GM20431 (cell line): ENCODE measurements around the gene YDJC.
"Not testable (repeated sequence)": the region's sequence is repeated elsewhere in the genome, so short reads cannot be mapped to it uniquely, and the experiment has no call there.

Experiments
- in situ Hi-C: fragments of 300-500 bp; cut with MseI, MboI; formaldehyde crosslinking; loops from one replicate; pipeline ENCODE4 v1.15.0; 2020; ENCODE audit warnings: low sequenced_read_pairs; ENCODE audit not compliant: unreplicated experiment

YDJC gene

DNA sequence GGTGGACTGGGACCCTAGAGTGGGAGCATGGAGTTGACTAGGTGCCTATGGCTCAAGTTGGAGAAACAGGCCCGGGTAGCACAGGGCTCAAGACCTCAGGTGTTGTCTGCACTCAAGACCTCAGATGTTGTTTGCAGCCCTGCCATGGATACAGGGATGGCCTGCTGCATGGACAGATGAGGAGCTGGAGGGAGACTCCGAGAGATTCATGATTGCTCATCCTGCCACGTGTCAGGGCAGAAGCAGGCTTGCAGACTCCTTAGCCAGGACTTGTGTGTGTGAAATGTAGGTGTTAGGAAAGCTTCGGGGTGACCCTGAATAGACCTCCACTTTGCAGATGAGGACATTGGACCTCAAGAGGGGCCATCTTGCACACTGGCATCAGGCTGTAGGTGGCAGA is 3.7 kb upstream of the YDJC start:
- in situ Hi-C loops = no loop called here

DNA sequence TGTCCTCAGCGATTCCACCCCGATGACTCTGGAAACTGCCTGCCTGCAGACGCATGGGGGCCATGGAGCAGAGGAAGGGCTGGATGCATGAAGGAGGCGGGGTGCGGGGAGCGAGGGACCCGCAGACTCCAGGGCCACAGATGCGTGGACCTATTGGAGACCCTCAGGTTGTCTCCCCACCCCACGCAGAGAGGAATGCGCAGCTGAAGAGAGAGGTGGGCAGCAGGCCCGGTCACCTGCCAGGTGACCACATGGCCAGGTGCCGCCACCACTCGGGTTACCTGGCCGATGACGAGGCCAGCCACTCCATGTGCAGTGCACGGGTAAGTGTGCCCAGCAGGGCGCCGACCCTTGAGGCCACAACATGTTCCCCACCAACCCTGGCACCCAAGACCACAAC is 3.1 kb upstream of the YDJC start:
- in situ Hi-C loops = no loop called here

DNA sequence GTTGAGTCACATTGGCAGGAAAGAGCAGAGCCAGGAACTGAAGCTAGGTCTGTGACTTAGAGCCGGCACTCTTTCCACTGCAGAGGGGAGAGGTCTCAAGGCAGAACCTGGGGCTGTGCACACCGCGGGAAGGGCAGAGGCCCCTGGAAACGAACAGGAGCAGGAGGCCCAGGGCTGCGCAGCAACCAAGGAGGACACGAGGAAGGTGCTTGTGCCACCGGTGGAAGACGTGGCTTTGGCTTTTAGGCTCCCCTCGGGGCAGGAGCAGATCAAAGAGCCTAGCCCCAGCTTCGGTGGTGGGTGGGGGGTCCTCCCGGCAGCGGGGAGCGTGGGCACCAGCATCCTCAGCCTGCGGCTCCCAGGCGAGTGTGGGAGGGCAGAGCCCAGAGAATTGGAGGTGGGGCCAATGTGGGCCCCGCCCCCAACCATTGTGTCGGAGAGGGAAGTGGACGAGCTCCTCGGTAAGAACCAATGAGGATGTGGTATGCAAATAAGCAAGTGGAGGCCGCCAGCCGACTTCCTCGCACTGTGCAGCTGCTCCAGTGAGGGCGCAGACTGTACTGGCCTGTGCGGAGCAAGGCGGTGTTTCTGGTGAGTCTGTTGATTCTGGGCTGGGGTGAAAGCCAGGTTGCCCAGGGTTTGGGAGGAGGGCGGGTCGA is 2.5 kb upstream of the YDJC start, which contains the start of gene CCDC116:
Gene CCDC116, plus strand, starts transcription at position 524 of the 659 bp plus-strand sequence. CDS start 422 bp downstream, outside the sequence.
- in situ Hi-C loops = no loop called here

GRCh38 chr22:21631025-21631424 is 1.2 kb upstream of the YDJC start:
- in situ Hi-C loops = no loop called here

DNA sequence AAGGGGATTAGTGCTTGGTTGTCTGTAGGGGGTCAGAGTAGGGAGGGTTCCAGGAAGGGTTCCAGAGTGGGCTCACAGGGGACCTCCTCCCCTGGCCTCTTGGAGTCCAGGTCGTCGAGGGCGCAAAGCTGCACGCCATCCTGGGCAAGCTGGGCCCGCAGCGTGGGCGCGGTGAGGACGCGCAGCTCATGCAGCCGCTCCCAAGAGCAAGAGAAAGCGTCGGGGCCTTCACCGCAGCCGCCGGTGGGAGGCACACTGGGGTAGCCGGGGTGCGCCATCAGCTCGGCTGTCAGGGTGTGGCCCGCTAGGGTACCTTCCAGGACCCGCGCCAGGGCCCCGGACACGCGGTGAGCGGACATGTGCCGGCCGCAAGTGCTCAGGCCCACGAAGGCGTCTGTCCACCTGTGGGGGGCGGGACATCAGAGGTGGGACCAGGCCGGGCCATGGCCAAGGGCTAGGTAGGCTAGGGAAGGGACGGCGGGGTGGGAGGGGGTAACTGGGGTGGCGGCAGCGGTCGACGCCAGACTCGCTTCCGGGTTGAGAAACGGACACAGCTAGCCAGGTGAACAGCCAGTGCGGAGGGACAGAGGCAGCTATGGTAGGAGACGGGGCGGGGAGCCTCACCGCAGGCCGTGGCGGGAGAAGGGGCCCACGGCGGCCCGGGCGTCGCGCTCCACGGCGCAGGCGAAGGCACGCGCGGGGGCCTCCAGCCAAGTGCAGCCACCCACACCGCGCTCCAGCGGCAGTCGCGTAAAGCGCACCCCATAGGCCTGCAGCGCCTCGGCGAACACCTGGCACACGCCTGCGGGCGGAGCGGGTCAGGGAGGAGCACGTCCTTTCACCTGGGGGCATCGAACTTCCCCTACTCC is 1.2 kb downstream of the YDJC start:
- in situ Hi-C loops = no loop called here

- in situ Hi-C loops = no loop called here
Observed at GRCh38 chr22:21626735-21627469, 2.9 kb downstream of the YDJC start.

DNA sequence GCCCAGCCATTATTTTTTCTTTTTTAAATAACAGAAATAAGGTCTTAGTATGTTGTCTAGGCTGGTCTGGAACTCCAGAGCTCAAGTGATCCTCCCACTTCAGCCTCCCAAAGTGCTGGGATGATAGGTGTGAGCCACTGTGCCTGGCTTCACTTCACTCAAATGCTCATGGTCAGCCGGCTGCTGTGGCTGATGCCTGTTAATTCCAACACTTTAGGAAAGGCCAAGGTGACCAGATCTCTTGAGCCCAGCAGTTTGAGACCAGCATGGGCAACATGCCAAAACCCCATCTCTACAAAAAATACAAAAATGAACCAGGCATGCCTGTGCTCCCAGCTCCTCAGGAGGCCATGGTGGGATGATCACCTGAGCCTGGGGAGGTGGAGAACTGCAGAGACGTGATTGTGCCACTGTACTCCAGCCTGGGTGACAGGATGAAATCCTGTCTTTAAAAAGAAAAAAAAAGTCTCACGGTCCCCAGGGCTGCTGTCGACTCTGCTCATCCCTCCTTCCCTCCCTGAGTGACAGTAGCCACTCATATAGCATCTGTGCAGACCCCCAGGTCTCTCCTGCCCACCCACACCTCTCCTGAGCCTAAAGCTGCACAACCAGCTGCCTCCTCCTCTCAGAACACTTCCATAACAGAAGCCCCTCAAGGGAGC is 3.6 kb downstream of the YDJC start:
- in situ Hi-C loops = no loop called here

- in situ Hi-C loops = no loop called here
Observed at GRCh38 chr22:21624880-21625791, 4.7 kb downstream of the YDJC start.

- in situ Hi-C loops = no loop called here
Observed at GRCh38 chr22:21624120-21624879, 5.5 kb downstream of the YDJC start.

- in situ Hi-C loops = no loop called here
Observed at GRCh38 chr22:21623648-21623970, 6.2 kb downstream of the YDJC start.

- in situ Hi-C loops = no loop called here
Observed at GRCh38 chr22:21622919-21623647, 6.7 kb downstream of the YDJC start.

DNA sequence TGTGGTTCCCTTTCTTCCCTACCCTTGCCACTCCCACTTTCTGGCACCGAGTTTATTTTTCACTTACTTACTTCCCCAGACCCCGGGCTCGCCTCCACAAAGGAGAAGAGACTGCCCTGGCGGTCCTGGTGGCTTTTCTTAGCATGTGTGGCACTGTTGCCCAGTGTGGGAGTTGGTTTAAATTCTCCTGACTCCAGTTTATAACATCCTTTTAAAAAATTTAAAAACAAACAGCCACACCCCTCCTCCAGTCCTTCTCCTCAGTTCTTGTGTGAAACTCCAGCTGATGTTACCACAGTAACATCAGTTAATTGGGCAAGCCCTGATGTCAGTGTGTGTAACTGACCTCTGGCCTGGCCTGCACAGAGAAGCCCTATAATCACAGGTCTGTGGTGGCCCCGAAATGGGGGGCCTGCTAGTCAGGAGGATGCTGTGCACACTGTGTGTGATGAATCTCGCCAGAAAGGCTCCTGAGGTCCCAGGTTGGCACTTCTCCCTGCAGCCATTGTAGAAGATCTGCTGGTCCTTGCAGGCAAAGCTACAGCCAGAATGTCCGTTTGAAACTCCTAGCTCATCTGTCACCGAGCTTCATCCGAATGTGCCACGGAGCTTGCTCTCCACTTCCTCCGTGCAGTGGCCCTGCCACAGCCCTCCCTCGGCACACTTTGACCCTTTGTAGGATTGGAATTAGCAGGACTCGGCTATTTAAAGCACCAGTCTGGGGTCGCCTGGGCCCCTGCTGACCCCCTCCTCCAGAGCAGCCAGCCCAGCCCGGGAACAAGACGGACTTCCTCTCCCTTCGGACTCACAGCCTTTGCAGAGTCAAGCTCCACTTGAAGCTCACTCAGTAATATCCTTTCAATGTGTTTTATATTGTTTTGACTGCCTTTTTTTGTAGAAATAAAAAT is 7.6 kb downstream of the YDJC start:
- in situ Hi-C loops = no loop called here

GRCh38 chr22:21621025-21621424 is 8.8 kb downstream of the YDJC start:
- in situ Hi-C loops = no loop called here

- in situ Hi-C loops = not testable (repeated sequence)
Observed at GRCh38 chr22:21617337-21617736, 12.5 kb downstream of the YDJC start.

- in situ Hi-C loops = no loop called here
Observed at GRCh38 chr22:21615731-21616130, 14.1 kb downstream of the YDJC start.

DNA sequence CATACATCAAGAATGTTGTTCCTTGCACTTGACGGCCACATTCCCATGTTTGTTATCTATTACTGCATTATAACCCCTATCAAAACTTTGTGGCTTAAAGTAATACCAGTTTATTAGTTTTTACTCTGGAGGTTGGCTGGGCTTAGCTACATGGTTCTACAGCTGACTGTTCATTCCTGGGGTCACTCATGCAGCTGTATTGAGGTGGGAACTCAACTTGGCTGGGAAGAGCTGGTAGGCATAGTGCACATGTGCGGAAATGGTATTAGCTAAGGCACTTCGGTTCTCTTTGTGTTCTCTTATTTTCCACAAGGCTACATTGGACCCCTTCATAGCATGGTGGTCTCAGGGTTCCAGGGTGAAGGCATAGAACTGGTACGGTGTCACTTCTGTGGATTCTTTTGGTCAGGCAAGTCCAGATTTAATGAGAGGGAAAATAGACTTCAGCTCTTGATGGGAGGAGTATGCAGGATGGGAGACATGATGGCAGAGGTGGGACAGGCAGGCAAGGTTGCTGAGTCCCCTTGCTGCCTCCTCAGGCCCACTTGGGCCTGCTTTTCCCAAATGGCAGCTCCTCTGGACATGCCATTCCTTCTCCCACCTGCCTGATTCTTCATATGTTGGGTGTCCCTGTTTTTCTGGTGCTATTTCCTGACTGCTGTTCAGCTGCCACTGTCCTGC is 16.1 kb downstream of the YDJC start:
- in situ Hi-C loops = no loop called here

DNA sequence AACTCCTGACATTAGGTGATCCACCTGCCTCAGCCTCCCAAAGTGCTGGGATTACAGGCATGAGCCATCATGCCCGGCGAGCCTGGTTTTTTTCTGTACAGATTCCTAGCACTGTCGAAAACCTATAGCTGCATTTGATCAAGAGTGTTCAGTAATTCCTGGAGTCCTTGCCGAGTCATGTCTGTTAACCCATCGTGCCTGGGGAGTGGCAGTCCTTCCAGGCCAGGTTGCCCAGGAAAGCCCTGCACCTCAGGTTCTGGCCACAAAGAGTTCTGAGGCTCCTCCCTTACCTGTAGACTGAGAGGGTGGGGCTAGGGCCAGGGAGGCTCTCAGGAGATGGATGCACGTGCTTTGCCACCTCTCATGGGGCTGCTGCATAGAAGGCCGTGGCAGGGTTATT is 17.0 kb downstream of the YDJC start:
- in situ Hi-C loops = no loop called here
